HCT116 (cell line): ENCODE measurements around the gene SH3RF2. TPM values are rescaled to one million over a fixed set of nuclear protein-coding genes. Genes with fewer than 3 reads are reported as not detected.
A peak's percentile ranks its signal among the peaks of the same experiment; 100 is the strongest.

Experiments used
- ATAC-seq: fragments of 200-7000 bp; cut with Tn5 transposase; 2 replicates; pipeline ENCODE4 v1.9.1; 2020; ENCODE audit warnings: mild to moderate bottlenecking, moderate library complexity
- BruUV-seq: library from RNA; stranded (reverse); fragments of 400-500 nt; replicated peaks from 2 replicates; lab custom pipeline; 2021; lab: Mats Ljungman, UMichigan
- CTCF ChIA-PET: fragments of 300-600 bp; sonication (Branson Sonifier 250); formaldehyde crosslinking; loops from one replicate; lab custom pipeline; 2021; ENCODE audit warnings: antibody characterized with exemption; lab: Charles Lee
- POLR2A ChIA-PET: fragments of 300-600, 350-600 bp; sonication (Branson Sonifier 250); formaldehyde crosslinking; loops from one replicate; lab custom pipeline; 2021; ENCODE audit warnings: antibody characterized with exemption; lab: Charles Lee
- RAD21 ChIA-PET, 2 experiments: fragments of 300-600 bp; sonication (Branson Sonifier 250); formaldehyde crosslinking; loops; one replicate each; lab custom pipeline; 2023; ENCODE audit warnings: low total read pairs in 2 of 2; ENCODE audit not compliant: uncharacterized antibody in 2 of 2, unreplicated experiment in 2 of 2, low non-redundant PET in 1 of 2; lab: Charles Lee
- DNase-seq: peaks from one replicate; pipeline ENCODE4 v3.0.0-alpha.2; 2010; ENCODE audit warnings: low read depth, low spot score
- H2AFZ ChIP-seq: fragments of 200-600 bp; shearing (Covaris generic), sonication (generic); 2 replicates; pipeline ENCODE4 v1.6.1; 2017; ENCODE audit warnings: low read depth, mixed run types, mixed read lengths, antibody characterized with exemption, low read length; ENCODE audit not compliant: poor library complexity, severe bottlenecking
- H3K27ac ChIP-seq: 2 replicates; pipeline ENCODE4 v1.5.1; 2012; ENCODE audit warnings: low read depth, low read length
- H3K27me3 ChIP-seq: fragments of 200-600 bp; sonication (generic); 2 replicates; pipeline ENCODE4 v1.6.1; 2016; ENCODE audit warnings: mixed run types, low read length, mixed read lengths; ENCODE audit not compliant: insufficient read depth
- H3K36me3 ChIP-seq, 2 experiments: fragments of 200-500 bp in 1 of 2; fragments of 200-600 bp in 1 of 2; sonication (Bioruptor generic) in 1 of 2; sonication (generic) in 1 of 2; 2 replicates each; pipeline versions ENCODE4 v1.5.1 to v1.6.1; 2014 to 2016; ENCODE audit warnings: low read length in 2 of 2, inconsistent platforms in 1 of 2, mixed read lengths in 1 of 2, mixed run types in 1 of 2; ENCODE audit not compliant: insufficient read depth in 2 of 2, control insufficient read depth in 1 of 2
- H3K4me1 ChIP-seq, 2 experiments: fragments of 200-600 bp in 1 of 2; sonication (generic) in 1 of 2; 2 replicates each; pipeline versions ENCODE4 v1.5.1 to v1.6.1; 2012 to 2017; ENCODE audit warnings: low read length in 2 of 2, inconsistent platforms in 1 of 2, mild to moderate bottlenecking in 1 of 2, mixed read lengths in 1 of 2, mixed run types in 1 of 2, moderate library complexity in 1 of 2; ENCODE audit not compliant: insufficient read depth in 2 of 2, control insufficient read depth in 1 of 2
- H3K4me2 ChIP-seq: fragments of 200-600 bp; sonication (generic); 2 replicates; pipeline ENCODE4 v1.6.1; 2017; ENCODE audit warnings: mixed run types, low read length, mixed read lengths
- H3K4me3 ChIP-seq, 2 experiments: fragments of 200-600 bp in 1 of 2; sonication (generic) in 1 of 2; replicated peaks in 1 of 2; 2 replicates each; pipeline ENCODE4 v1.5.1; 2011 to 2016; ENCODE audit warnings: low read length in 2 of 2, control low read depth in 1 of 2, low read depth in 1 of 2, mild to moderate bottlenecking in 1 of 2, mixed read lengths in 1 of 2, mixed run types in 1 of 2
- H3K79me2 ChIP-seq: fragments of 200-600 bp; sonication (generic); 2 replicates; pipeline ENCODE4 v1.6.1; 2017; ENCODE audit warnings: mild to moderate bottlenecking, mixed run types, low read length, moderate library complexity, mixed read lengths; ENCODE audit not compliant: insufficient read depth
- H3K9ac ChIP-seq: fragments of 200-600 bp; sonication (generic); 2 replicates; pipeline ENCODE4 v1.6.1; 2016; ENCODE audit warnings: low read length, mixed read lengths
- H3K9me2 ChIP-seq: fragments of 200-600 bp; sonication (generic), shearing (Covaris generic); 2 replicates; pipeline ENCODE4 v1.6.1; 2017; ENCODE audit warnings: mixed run types, mild to moderate bottlenecking, moderate library complexity; ENCODE audit not compliant: insufficient read depth
- H3K9me3 ChIP-seq, 2 experiments: fragments of 200-500 bp in 1 of 2; fragments of 200-600 bp in 1 of 2; sonication (Bioruptor generic) in 1 of 2; sonication (generic) in 1 of 2; 2 replicates each; pipeline ENCODE4 v1.6.1; 2014 to 2017; ENCODE audit warnings: low read length in 2 of 2, mixed read lengths in 2 of 2, inconsistent platforms in 1 of 2, low read depth in 1 of 2, mild to moderate bottlenecking in 1 of 2, mixed run types in 1 of 2, moderate library complexity in 1 of 2; ENCODE audit not compliant: control insufficient read depth in 1 of 2, insufficient read depth in 1 of 2
- H4K20me1 ChIP-seq: fragments of 200-600 bp; sonication (generic), shearing (Covaris generic); 2 replicates; pipeline ENCODE4 v1.6.1; 2017; ENCODE audit warnings: mixed run types, mild to moderate bottlenecking, moderate library complexity; ENCODE audit not compliant: insufficient read depth
- CBX3 ChIP-seq: IDR thresholded peaks from 2 replicates; pipeline ENCODE4 v1.6.1; 2012; ENCODE audit warnings: low read depth
- CEBPB ChIP-seq: IDR thresholded peaks from 2 replicates; pipeline ENCODE4 v1.6.1; 2012; ENCODE audit warnings: low read depth
- CTCF ChIP-seq, 3 experiments: fragments of 200-600 bp in 1 of 3; sonication (generic) in 1 of 3; IDR thresholded peaks in 2 of 3; conservative IDR thresholded peaks in 1 of 3; 2 replicates each; pipeline ENCODE4 v1.5.1; 2012 to 2017; ENCODE audit warnings: low read depth in 2 of 3, low read length in 2 of 3, antibody characterized with exemption in 1 of 3, borderline replicate concordance in 1 of 3, control low read depth in 1 of 3, mild to moderate bottlenecking in 1 of 3, mixed read lengths in 1 of 3, mixed run types in 1 of 3, moderate library complexity in 1 of 3; ENCODE audit not compliant: insufficient read depth in 1 of 3
- ELF1 ChIP-seq: IDR thresholded peaks from 2 replicates; pipeline ENCODE4 v1.6.1; 2012; ENCODE audit warnings: low read depth, borderline replicate concordance
- EZH2phosphoT487 ChIP-seq: fragments of 200-600 bp; IDR thresholded peaks from 2 replicates; pipeline ENCODE4 v1.6.1; 2018; ENCODE audit warnings: antibody characterized with exemption, borderline replicate concordance
- FOSL1 ChIP-seq: IDR thresholded peaks from 2 replicates; pipeline ENCODE4 v1.6.1; 2012; ENCODE audit warnings: low read depth
- JUND ChIP-seq: IDR thresholded peaks from 2 replicates; pipeline ENCODE4 v1.6.1; 2012
- POLR2A ChIP-seq: IDR thresholded peaks from 2 replicates; pipeline ENCODE4 v1.7.0; 2011; ENCODE audit warnings: borderline replicate concordance; ENCODE audit not compliant: insufficient read depth, insufficient read length; ENCODE audit errors: extremely low read depth
- POLR2AphosphoS5 ChIP-seq: IDR thresholded peaks from 2 replicates; pipeline ENCODE4 v1.6.1; 2011; ENCODE audit warnings: mild to moderate bottlenecking, low read depth, low read length, moderate library complexity
- RAD21 ChIP-seq: IDR thresholded peaks from 2 replicates; pipeline ENCODE4 v1.6.1; 2012; ENCODE audit warnings: low read depth, mild to moderate bottlenecking
- REST ChIP-seq: IDR thresholded peaks from 2 replicates; pipeline ENCODE4 v1.6.1; 2012; ENCODE audit warnings: low read depth
- SIN3A ChIP-seq: IDR thresholded peaks from 2 replicates; pipeline ENCODE4 v1.6.1; 2012; ENCODE audit warnings: low read depth
- SP1 ChIP-seq: IDR thresholded peaks from 2 replicates; pipeline ENCODE4 v1.6.1; 2012; ENCODE audit warnings: low read depth
- SRF ChIP-seq: IDR thresholded peaks from 2 replicates; pipeline ENCODE4 v1.6.1; 2012; ENCODE audit warnings: low read depth
- TCF7L2 ChIP-seq: IDR thresholded peaks from 2 replicates; pipeline ENCODE4 v1.7.0; 2011; ENCODE audit warnings: borderline replicate concordance, inconsistent platforms; ENCODE audit not compliant: insufficient read depth, insufficient read length; ENCODE audit errors: extremely low read depth
- intact Hi-C: fragments of 100-400 bp; cut with micrococcal nuclease; formaldehyde crosslinking; loops from 2 replicates; pipeline ENCODE4 v1.10.0; 2022
- total RNA-seq: library from RNA; stranded (reverse); gene quantifications from one replicate; pipeline ENCODE4 v1.2.1, GENCODE V29; 2021; ENCODE audit not compliant: unreplicated experiment

Gene SH3RF2
- total RNA-seq, 1 experiment from 2014 or later, result 14.3 TPM

GRCh38 chr5:146041180-146041789 is 104.9 kb downstream of the SH3RF2 start:
- Histone ChIP-seq H4K20me1 (no peaks in the 10 kb centered on the region), H3K9me2 (no peaks in the 10 kb centered on the region), H3K4me2 (no peak overlapping the region; the same call in 1 of the 2 replicates), H3K27ac (no peak overlapping the region), H3K4me3 (no peak overlapping the region), H2AFZ (no peak overlapping the region), H3K79me2 (no peaks in the 10 kb centered on the region), H3K9ac (no peak overlapping the region), H3K9me3 (no peaks in the 10 kb centered on the region), H3K36me3 (no peaks in the 10 kb centered on the region; a peak in 1 of 4 replicates), H3K27me3 (no peaks in the 10 kb centered on the region), H3K4me1 (peaks cover 22 to 29% of the 10 kb centered on the region in 2 experiments)
- POLR2A ChIA-PET, result interaction anchor here (1.0 kb wide), 1 partner anchor 106 kb away, joined by 3 read pairs; no protein-coding TSS in a partner anchor
- no peak for TF ChIP-seq ELF1
- no peak for TF ChIP-seq JUND
- TF ChIP-seq FOSL1, result no peak
- peak; percentile 37 to 68 (median 47); a peak in 5 of 6 replicates for TF ChIP-seq CTCF (IDR thresholded peaks at IDR 0.05 in 2 of 3, conservative IDR thresholded peaks at IDR 0.05 in 1 of 3; ENCODE audit: borderline replicate concordance in 1 of 3, insufficient read depth in 1 of 3, low read depth in 2 of 3, low read length in 2 of 3)
- TF ChIP-seq SRF, result no peak
- no peak for TF ChIP-seq CBX3
- TF ChIP-seq EZH2phosphoT487, result no peak
- peak; percentile 53 for TF ChIP-seq RAD21
- TF ChIP-seq CEBPB, result no peak
- no peak for TF ChIP-seq SIN3A
- TF ChIP-seq POLR2AphosphoS5, result no peak
- TF ChIP-seq SP1, result no peak
- TF ChIP-seq POLR2A, result no peak
- no peak for TF ChIP-seq TCF7L2
- no peak for TF ChIP-seq REST
- intact Hi-C loops, result no loop called here
- ATAC-seq (peak; percentile 74), DNase-seq (no peak)
- no TSS peak for BruUV-seq
- RAD21 ChIA-PET, result interaction anchor here in 1 of 2 experiments (1.2 kb wide), 1 partner anchor 133 kb away, joined by 4 read pairs; no protein-coding TSS in a partner anchor
- CTCF ChIA-PET, result interaction anchor here (0.6 to 2.1 kb wide), 14 partner anchors 8 to 748 kb away, joined by 3 to 9 read pairs (median 4); partner anchors contain the start of gene PRELID2
